Osteoblast (primary cell): ENCODE results near the gene WNT3A. TPM values are rescaled to one million over a fixed set of nuclear protein-coding genes. Genes with fewer than 3 reads are reported as not detected.
A peak's percentile ranks its signal among the peaks of the same experiment; 100 is the strongest.

Experiments used
- DNase-seq: peaks from one replicate; pipeline ENCODE4 v3.0.0; 2011; ENCODE audit warnings: low spot score, mixed read lengths; ENCODE audit not compliant: insufficient read length; ENCODE audit errors: missing footprints
- H2AFZ ChIP-seq: 2 replicates; pipeline ENCODE4 v1.6.0; 2011; ENCODE audit warnings: mild to moderate bottlenecking, low read length
- H3K27ac ChIP-seq: 2 replicates; pipeline ENCODE4 v1.5.1; 2011; ENCODE audit warnings: mild to moderate bottlenecking, low read depth, low read length, moderate library complexity
- H3K27me3 ChIP-seq: 2 replicates; pipeline ENCODE4 v1.6.0; 2012; ENCODE audit warnings: mild to moderate bottlenecking, control low read depth, inconsistent platforms, low read length, moderate library complexity; ENCODE audit not compliant: insufficient read depth
- H3K36me3 ChIP-seq: 2 replicates; pipeline ENCODE4 v1.5.1; 2011; ENCODE audit warnings: mild to moderate bottlenecking, low read length, control low read depth, moderate library complexity; ENCODE audit not compliant: insufficient read depth
- H3K4me1 ChIP-seq: 2 replicates; pipeline ENCODE4 v1.5.1; 2011; ENCODE audit warnings: mild to moderate bottlenecking, low read length, control low read depth, moderate library complexity; ENCODE audit not compliant: insufficient read depth
- H3K4me2 ChIP-seq: 2 replicates; pipeline ENCODE4 v1.6.0; 2011; ENCODE audit warnings: mild to moderate bottlenecking, low read length; ENCODE audit not compliant: insufficient read depth
- H3K4me3 ChIP-seq: fragments of 200-600 bp; sonication (generic); 3 replicates; pipeline ENCODE4 v1.5.1; 2012; ENCODE audit warnings: mild to moderate bottlenecking, low read length, inconsistent platforms; ENCODE audit not compliant: insufficient read depth
- H3K79me2 ChIP-seq: 2 replicates; pipeline ENCODE4 v1.6.0; 2012; ENCODE audit warnings: mild to moderate bottlenecking, low read length, control low read depth, inconsistent platforms; ENCODE audit not compliant: insufficient read depth
- H3K9me3 ChIP-seq: 2 replicates; pipeline ENCODE4 v1.5.1; 2011; ENCODE audit warnings: low read depth, low read length, control low read depth
- H4K20me1 ChIP-seq: 2 replicates; pipeline ENCODE4 v1.6.0; 2012; ENCODE audit warnings: mild to moderate bottlenecking, low read length, control low read depth; ENCODE audit not compliant: insufficient read depth
- total RNA-seq: library from RNA; depleted of rRNA; stranded (reverse); fragments of >200 nt; gene quantifications from 2 replicates; pipeline ENCODE4 v1.2.3, GENCODE V29; 2012
- TF ChIP-seq, protein P1 (sequence below): IDR thresholded peaks from 2 replicates; pipeline ENCODE4 v1.5.1; 2011; ENCODE audit warnings: mild to moderate bottlenecking, low read depth, low read length, moderate library complexity; ENCODE audit errors: extremely low read depth

WNT3A gene
- total RNA-seq, 1 donor, result not detected

DNA sequence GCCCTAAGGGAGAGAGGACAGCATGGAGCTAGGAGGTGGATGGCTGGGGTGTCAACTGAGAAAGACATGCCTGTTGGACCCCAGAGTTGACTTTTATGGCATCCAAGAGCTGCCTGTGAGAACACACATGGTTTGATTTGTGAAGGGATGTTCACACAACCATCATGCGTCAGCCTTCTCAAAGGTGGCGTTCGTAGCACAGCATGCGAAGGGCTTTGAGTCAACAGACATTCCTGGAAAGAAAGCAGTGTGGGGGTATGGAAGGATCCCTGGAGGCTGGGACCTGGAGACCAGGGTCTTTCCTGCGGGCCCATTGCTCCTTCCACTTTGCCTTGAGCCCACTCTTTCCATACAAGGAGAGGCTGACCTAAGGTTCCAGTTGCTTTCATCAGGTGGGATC, 6.4 kb upstream of the WNT3A start:
- no peak overlapping the region for H3K4me3 ChIP-seq
- H3K27me3 ChIP-seq, result peaks cover 32% of the 10 kb centered on the region
- no peaks in the 10 kb centered on the region for H3K79me2 ChIP-seq
- no peak overlapping the region for H3K27ac ChIP-seq
- no peak overlapping the region for H3K4me2 ChIP-seq
- TF ChIP-seq, protein P1, sequence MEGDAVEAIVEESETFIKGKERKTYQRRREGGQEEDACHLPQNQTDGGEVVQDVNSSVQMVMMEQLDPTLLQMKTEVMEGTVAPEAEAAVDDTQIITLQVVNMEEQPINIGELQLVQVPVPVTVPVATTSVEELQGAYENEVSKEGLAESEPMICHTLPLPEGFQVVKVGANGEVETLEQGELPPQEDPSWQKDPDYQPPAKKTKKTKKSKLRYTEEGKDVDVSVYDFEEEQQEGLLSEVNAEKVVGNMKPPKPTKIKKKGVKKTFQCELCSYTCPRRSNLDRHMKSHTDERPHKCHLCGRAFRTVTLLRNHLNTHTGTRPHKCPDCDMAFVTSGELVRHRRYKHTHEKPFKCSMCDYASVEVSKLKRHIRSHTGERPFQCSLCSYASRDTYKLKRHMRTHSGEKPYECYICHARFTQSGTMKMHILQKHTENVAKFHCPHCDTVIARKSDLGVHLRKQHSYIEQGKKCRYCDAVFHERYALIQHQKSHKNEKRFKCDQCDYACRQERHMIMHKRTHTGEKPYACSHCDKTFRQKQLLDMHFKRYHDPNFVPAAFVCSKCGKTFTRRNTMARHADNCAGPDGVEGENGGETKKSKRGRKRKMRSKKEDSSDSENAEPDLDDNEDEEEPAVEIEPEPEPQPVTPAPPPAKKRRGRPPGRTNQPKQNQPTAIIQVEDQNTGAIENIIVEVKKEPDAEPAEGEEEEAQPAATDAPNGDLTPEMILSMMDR, result no peak
- no peaks in the 10 kb centered on the region for H3K4me1 ChIP-seq
- H2AFZ ChIP-seq, result no peak overlapping the region
- H4K20me1 ChIP-seq, result no peaks in the 10 kb centered on the region
- peak; percentile 58 for DNase-seq
- no peaks in the 10 kb centered on the region for H3K36me3 ChIP-seq
- H3K9me3 ChIP-seq, result peaks cover 2% of the 10 kb centered on the region

- Histone ChIP-seq H3K79me2 (no peaks in the 10 kb centered on the region), H4K20me1 (no peaks in the 10 kb centered on the region), H3K4me2 (no peak overlapping the region), H3K36me3 (no peaks in the 10 kb centered on the region), H2AFZ (no peak overlapping the region), H3K4me3 (no peak overlapping the region), H3K4me1 (no peaks in the 10 kb centered on the region), H3K27ac (no peak overlapping the region), H3K9me3 (peaks cover 2% of the 10 kb centered on the region), H3K27me3 (peaks cover 38% of the 10 kb centered on the region)
- DNase-seq, result peak; percentile 58
- TF ChIP-seq, protein P1, result no peak
Measured at GRCh38 chr1:228000836-228001563, 5.8 kb upstream of the WNT3A start.

DNA sequence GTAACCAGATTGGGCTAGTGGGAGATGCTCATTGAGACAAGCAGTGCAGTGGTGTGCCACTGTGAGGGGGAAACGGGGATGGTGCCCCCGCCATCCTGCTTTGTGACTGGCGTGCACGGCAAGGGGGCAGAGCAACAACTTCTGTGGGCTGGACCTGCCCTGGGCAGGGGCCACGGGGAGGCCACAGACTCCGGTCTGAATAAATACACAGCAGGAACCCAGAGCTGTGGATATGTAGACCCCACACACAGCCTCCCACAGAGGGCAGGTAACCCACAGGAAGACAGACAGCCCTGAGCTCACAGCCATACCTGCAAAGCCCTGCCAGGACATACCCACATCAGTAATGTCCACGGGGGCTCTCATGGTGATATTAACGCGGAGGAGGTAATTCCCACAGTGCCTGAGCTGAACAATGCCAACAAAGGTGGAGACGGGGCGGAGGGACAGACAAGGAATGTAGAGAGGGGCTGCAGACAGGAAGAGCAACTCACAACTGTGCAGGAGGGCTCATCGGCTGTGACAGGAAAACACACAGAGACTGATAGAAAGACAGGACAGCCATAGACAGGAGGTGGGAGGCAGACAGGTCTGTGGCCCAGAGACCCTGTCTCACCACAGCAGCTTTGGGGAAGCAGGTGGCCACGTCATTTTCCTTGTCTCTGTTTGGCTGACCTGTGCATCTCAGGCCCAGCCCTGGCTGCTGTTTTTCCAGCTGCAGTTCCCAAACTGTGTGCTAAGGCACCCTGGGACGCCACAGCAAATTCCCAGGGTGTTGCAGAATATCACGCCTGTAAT, 4.9 kb upstream of the WNT3A start:
- H3K27ac ChIP-seq, result no peak overlapping the region
- no peaks in the 10 kb centered on the region for H4K20me1 ChIP-seq
- no peak overlapping the region for H2AFZ ChIP-seq
- peaks cover 42% of the 10 kb centered on the region for H3K27me3 ChIP-seq
- TF ChIP-seq, protein P1, result no peak
- no peaks in the 10 kb centered on the region for H3K36me3 ChIP-seq
- H3K79me2 ChIP-seq, result no peaks in the 10 kb centered on the region
- no peak overlapping the region for H3K4me2 ChIP-seq
- no peak overlapping the region for H3K4me3 ChIP-seq
- peak; percentile 83 for DNase-seq
- no peaks in the 10 kb centered on the region for H3K4me1 ChIP-seq
- H3K9me3 ChIP-seq, result no peaks in the 10 kb centered on the region

DNA sequence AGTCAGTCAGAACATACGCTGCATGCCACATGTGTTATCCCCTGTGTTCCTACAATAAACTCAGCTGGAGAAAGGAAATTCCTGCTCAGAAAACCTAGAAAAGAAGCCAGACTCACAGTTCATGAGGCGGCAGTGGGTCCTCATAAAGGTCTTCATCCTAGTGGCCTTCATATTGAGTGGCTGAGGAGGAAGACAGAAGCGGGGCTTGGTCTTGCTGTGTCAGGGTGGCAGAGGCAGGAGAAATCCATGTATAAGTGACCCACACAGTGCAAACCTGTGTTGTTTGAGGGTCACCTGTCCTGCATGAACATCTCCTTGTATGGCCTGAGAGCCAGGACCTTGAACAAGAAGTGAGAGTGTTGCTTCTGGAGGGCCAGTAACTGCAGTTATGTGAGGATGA, 4.0 kb upstream of the WNT3A start:
- DNase-seq, result no peak
- TF ChIP-seq, protein P1, result no peak
- Histone ChIP-seq H3K27ac (no peak overlapping the region), H3K4me3 (no peak overlapping the region), H4K20me1 (no peaks in the 10 kb centered on the region), H3K79me2 (no peaks in the 10 kb centered on the region), H2AFZ (no peak overlapping the region), H3K4me1 (no peaks in the 10 kb centered on the region), H3K4me2 (no peak overlapping the region), H3K9me3 (no peaks in the 10 kb centered on the region), H3K36me3 (no peaks in the 10 kb centered on the region), H3K27me3 (peaks cover 51% of the 10 kb centered on the region)
